HEK293 (cell line): Measurements from ENCODE around the gene P2RX4.

Source experiments
- REST ChIP-seq: fragments of 450-650 bp; formaldehyde crosslinking; IDR thresholded peaks from 2 replicates; pipeline ENCODE4 v1.5.1; 2016; ENCODE audit warnings: missing biosample characterization, missing genetic modification characterization
- TRIM28 ChIP-seq: IDR thresholded peaks from 2 replicates; pipeline ENCODE4 v1.6.1; 2011; ENCODE audit warnings: low read length, control low read depth, borderline replicate concordance
- TSHZ1 ChIP-seq: fragments of 450-650 bp; formaldehyde crosslinking; IDR thresholded peaks from 2 replicates; pipeline ENCODE4 v1.5.1; 2016; ENCODE audit warnings: missing biosample characterization, missing genetic modification characterization, borderline replicate concordance
- ZBTB11 ChIP-seq: fragments of 450-650 bp; formaldehyde crosslinking; conservative IDR thresholded peaks from 2 replicates; pipeline ENCODE4 v1.5.1; 2016; ENCODE audit warnings: low read depth, missing biosample characterization, missing genetic modification characterization
- ZBTB8A ChIP-seq: fragments of 450-650 bp; formaldehyde crosslinking; IDR thresholded peaks from 2 replicates; pipeline ENCODE4 v1.5.1; 2016; ENCODE audit warnings: missing biosample characterization, missing genetic modification characterization
- ZNF184 ChIP-seq: fragments of 450-650 bp; IDR thresholded peaks from 2 replicates; pipeline ENCODE4 v1.5.1; 2018; ENCODE audit warnings: missing biosample characterization, mild to moderate bottlenecking, missing genetic modification characterization
- ZNF416 ChIP-seq: fragments of 450-650 bp; formaldehyde crosslinking; IDR thresholded peaks from 2 replicates; pipeline ENCODE4 v1.5.1; 2016; ENCODE audit warnings: missing biosample characterization, missing genetic modification characterization
- ZNF426 ChIP-seq: fragments of 450-650 bp; formaldehyde crosslinking; IDR thresholded peaks from 2 replicates; pipeline ENCODE4 v1.5.1; 2017; ENCODE audit warnings: missing biosample characterization, missing genetic modification characterization, mild to moderate bottlenecking, inconsistent platforms, moderate library complexity
- ZNF747 ChIP-seq: fragments of 450-650 bp; formaldehyde crosslinking; IDR thresholded peaks from 2 replicates; pipeline ENCODE4 v1.5.1; 2016; ENCODE audit warnings: missing biosample characterization, missing genetic modification characterization
- ZNF777 ChIP-seq: fragments of 450-650 bp; formaldehyde crosslinking; IDR thresholded peaks from 2 replicates; pipeline ENCODE4 v1.5.1; 2017; ENCODE audit warnings: missing biosample characterization, missing genetic modification characterization, borderline replicate concordance
- TF ChIP-seq, protein P1 (sequence below): fragments of 450-650 bp; formaldehyde crosslinking; IDR thresholded peaks from 2 replicates; pipeline ENCODE4 v1.5.1; 2016; ENCODE audit warnings: missing biosample characterization, missing genetic modification characterization

- no peak for TF ChIP-seq TRIM28
- TF ChIP-seq ZBTB8A (tag by site-specific recombination), result no peak
- no peak for TF ChIP-seq ZNF747 (tag by site-specific recombination)
- TF ChIP-seq REST, result no peak
- no peak for TF ChIP-seq TSHZ1 (tag by site-specific recombination)
- TF ChIP-seq ZNF184 (tag by site-specific recombination), result no peak
- no peak for TF ChIP-seq ZNF426 (tag by site-specific recombination)
- no peak for TF ChIP-seq ZNF777 (tag by site-specific recombination)
- no peak for TF ChIP-seq ZBTB11
- TF ChIP-seq, protein P1, sequence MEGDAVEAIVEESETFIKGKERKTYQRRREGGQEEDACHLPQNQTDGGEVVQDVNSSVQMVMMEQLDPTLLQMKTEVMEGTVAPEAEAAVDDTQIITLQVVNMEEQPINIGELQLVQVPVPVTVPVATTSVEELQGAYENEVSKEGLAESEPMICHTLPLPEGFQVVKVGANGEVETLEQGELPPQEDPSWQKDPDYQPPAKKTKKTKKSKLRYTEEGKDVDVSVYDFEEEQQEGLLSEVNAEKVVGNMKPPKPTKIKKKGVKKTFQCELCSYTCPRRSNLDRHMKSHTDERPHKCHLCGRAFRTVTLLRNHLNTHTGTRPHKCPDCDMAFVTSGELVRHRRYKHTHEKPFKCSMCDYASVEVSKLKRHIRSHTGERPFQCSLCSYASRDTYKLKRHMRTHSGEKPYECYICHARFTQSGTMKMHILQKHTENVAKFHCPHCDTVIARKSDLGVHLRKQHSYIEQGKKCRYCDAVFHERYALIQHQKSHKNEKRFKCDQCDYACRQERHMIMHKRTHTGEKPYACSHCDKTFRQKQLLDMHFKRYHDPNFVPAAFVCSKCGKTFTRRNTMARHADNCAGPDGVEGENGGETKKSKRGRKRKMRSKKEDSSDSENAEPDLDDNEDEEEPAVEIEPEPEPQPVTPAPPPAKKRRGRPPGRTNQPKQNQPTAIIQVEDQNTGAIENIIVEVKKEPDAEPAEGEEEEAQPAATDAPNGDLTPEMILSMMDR (tag by site-specific recombination), result no peak
- TF ChIP-seq ZNF416 (tag by site-specific recombination), result no peak
Measured at GRCh38 chr12:121233628-121234020, 23.7 kb downstream of the P2RX4 start.
